Left lung (tissue), 10 donors: ENCODE data around the gene FNDC3B. TPM values are rescaled to one million over a fixed set of nuclear protein-coding genes. Genes with fewer than 3 reads are reported as not detected.
A peak's percentile ranks its signal among the peaks of the same experiment; 100 is the strongest.

Experiments
- ATAC-seq: fragments of 200-7000 bp; cut with Tn5 transposase; one replicate; pipeline ENCODE4 v1.9.1; 2020; ENCODE audit warnings: moderate library complexity
- DNase-seq, 4 donors: peaks; one replicate each; pipeline ENCODE4 v3.0.0-alpha.2; 2013 to 2020
- H3K27ac ChIP-seq, 2 donors: fragments of 200-600 bp; sonication (generic) in 1 of 2; one replicate each; pipeline versions ENCODE4 v1.5.0 to v1.8.0; 2020 to 2021
- H3K27me3 ChIP-seq, 2 donors: fragments of 200-600 bp; sonication (generic) in 1 of 2; one replicate each; pipeline versions ENCODE4 v1.5.0 to v1.8.0; 2020 to 2021
- H3K36me3 ChIP-seq, 2 donors: fragments of 200-600 bp; sonication (generic) in 1 of 2; one replicate each; pipeline versions ENCODE4 v1.5.0 to v1.8.0; 2020 to 2021
- H3K4me1 ChIP-seq, 2 donors: fragments of 200-600 bp; one replicate each; pipeline ENCODE4 v1.8.0; 2021
- H3K4me3 ChIP-seq, 2 donors: fragments of 200-600 bp; sonication (generic) in 1 of 2; one replicate each; pipeline versions ENCODE4 v1.5.0 to v1.8.0; 2020 to 2021; ENCODE audit warnings: mild to moderate bottlenecking in 1 of 2
- H3K9me3 ChIP-seq, 2 donors: fragments of 200-600 bp; sonication (generic) in 1 of 2; one replicate each; pipeline versions ENCODE4 v1.5.0 to v1.8.0; 2020 to 2021
- intact Hi-C, 2 donors: fragments of 100-400 bp; cut with DNase I; formaldehyde crosslinking; loops; one replicate each; pipeline versions ENCODE4 v1.11.2 to v1.14.2; 2022
- polyA plus RNA-seq, 6 donors: library from polyadenylated mRNA; unstranded; fragments of 120-200 nt; gene quantifications; one replicate each; pipeline ENCODE4 v1.2.1, GENCODE V29; 2013; ENCODE audit not compliant: insufficient read length in 6 of 6
- total RNA-seq, 2 donors: library from RNA; stranded (reverse); fragmentation: NEBNext Ultra II Directional; extraction: Animal tissue kit (Norgen Biotek cat#: 25700); gene quantifications; one replicate each; pipeline ENCODE4 v1.2.1, GENCODE V29; 2021
- TF ChIP-seq, protein P1 (sequence below), 2 donors: fragments of 200-600 bp; sonication (generic) in 1 of 2; IDR thresholded peaks; one replicate each; pipeline versions ENCODE4 v1.5.0 to v1.8.0; 2021; ENCODE audit warnings: antibody characterized with exemption in 2 of 2
- donor health status: DM: no; HTN: yes; CAD: no.
- donor health status: DM: no; HTN: no; CAD: no.

Gene FNDC3B
- total and polyA plus RNA-seq, 8 donors = 35.2 to 185 (median 42.3) TPM

DNA sequence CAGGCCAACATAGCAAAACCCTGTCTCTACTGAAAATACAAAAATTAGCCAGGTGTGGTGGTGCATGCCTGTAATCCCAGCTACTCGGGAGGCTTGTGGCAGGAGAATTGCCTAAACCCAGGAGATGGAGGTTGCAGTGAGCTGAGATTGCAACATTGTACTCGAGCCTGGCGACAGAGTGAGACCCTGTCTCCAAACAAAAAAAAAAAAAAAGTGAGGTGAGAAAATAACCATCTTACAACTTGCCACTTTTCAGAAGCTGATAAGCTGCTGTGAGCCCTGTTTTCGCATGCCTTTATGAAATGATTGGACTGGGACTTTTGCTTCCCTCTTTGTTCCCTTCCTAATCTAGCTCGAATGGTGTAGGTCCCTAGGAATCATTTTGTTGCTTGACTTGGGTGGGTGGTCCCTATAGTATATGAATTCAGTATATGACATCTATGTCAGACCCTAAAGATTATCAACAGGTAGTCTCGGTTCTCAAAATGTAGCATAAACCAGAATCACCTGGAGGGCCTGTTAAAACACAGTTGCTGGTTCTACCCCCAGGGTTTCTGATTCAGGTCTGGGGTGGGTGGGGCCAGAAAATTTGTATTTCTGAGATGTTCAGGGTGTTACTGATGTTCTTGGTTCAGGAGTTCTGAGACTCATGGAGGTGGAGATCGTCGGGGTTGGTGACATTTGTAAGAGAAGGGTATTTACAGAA lies 107.9 kb downstream of the FNDC3B start:
- no peak for DNase-seq

DNA sequence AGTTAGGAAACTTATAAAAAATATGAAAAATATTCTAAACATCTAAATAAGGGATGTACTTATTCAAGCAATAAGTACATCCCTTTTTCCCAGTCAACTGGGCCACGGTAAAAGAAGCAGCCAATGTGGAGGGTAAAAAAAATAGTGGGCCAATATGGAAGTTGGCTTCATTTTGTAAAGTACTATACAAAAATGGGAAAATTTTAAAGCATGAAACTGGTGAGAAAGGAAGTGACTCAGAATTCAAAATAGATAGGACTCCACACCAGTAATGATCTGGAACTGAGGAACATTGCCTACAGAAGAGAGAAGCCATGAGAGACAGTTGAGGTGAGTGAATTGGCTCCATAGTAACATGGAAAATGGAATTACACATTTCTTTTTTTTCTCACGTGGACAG lies 108.9 kb downstream of the FNDC3B start:
- intact Hi-C loops = no loop called here
- TF ChIP-seq, protein P1, sequence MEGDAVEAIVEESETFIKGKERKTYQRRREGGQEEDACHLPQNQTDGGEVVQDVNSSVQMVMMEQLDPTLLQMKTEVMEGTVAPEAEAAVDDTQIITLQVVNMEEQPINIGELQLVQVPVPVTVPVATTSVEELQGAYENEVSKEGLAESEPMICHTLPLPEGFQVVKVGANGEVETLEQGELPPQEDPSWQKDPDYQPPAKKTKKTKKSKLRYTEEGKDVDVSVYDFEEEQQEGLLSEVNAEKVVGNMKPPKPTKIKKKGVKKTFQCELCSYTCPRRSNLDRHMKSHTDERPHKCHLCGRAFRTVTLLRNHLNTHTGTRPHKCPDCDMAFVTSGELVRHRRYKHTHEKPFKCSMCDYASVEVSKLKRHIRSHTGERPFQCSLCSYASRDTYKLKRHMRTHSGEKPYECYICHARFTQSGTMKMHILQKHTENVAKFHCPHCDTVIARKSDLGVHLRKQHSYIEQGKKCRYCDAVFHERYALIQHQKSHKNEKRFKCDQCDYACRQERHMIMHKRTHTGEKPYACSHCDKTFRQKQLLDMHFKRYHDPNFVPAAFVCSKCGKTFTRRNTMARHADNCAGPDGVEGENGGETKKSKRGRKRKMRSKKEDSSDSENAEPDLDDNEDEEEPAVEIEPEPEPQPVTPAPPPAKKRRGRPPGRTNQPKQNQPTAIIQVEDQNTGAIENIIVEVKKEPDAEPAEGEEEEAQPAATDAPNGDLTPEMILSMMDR (IDR thresholded peaks at IDR 0.05) = no peak
- H3K4me1 ChIP-seq = peaks cover 22 to 88% of the 10 kb centered on the region in 2 donors
- H3K36me3 ChIP-seq = no peaks in the 10 kb centered on the region
- DNase-seq (no peak), ATAC-seq (no peak)
- peak overlapping the region in 1 of 2 donors; percentile 57 for H3K27ac ChIP-seq
- no peaks in the 10 kb centered on the region for H3K27me3 ChIP-seq
- H3K4me3 ChIP-seq = peak overlapping the region in 1 of 2 donors; percentile 8
- H3K9me3 ChIP-seq = no peaks in the 10 kb centered on the region

More for the DNA sequence above, 107.9 kb downstream of the FNDC3B start:
- intact Hi-C loops = no loop called here
- Histone ChIP-seq H3K4me1 (peaks cover 19 to 88% of the 10 kb centered on the region in 2 donors), H3K27ac (peak overlapping the region in 1 of 2 donors; percentile 23), H3K4me3 (no peak overlapping the region), H3K27me3 (no peaks in the 10 kb centered on the region), H3K9me3 (no peaks in the 10 kb centered on the region), H3K36me3 (no peaks in the 10 kb centered on the region)
- no peak for ATAC-seq
- TF ChIP-seq, protein P1 (IDR thresholded peaks at IDR 0.05) = no peak

DNA sequence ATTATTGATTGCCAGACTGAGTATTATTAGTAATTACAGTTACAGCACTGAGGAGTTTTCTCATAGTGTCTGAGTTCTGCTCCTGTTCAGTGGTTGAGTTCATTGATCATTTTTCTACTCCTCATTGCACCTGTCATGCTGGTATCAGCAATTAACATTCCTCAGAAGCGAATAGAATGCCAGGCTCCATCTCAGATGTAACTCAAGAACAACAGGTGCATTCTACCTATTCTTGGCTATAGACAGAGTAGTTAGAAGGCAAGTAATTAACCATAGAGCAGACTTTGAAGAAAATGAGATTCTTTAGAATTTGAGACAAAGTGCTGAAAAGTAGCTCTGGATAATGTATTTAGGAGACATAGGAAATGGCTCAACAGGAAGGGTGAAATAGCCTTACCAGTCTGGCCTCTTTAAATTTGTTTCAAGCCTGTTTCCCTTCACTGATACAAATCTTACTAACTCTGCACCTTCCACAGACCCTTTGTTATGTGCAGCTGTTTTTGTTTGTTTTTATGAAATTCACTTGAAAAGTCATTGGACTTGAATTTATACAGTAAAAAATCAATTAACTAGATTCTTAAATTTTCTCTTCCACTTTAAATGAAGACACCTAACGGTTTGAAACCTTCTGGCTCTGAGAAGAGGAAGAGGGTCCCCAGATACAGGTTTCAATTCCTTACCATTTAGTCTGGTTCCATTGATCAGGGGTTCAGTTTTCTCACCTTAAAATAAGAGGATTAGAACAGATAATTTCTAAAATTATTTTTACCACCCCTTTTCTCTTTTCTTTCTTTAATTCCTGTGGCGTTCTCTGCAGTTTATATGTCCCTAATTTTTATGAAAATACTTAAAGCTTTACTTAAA lies 109.6 kb downstream of the FNDC3B start:
- DNase-seq (no peak), ATAC-seq (no peak)
- Histone ChIP-seq H3K4me3 (peak overlapping the region in 1 of 2 donors; percentile 8), H3K9me3 (no peaks in the 10 kb centered on the region), H3K4me1 (peaks cover 29 to 88% of the 10 kb centered on the region in 2 donors), H3K36me3 (no peaks in the 10 kb centered on the region), H3K27ac (peak overlapping the region; percentile 5 to 57), H3K27me3 (no peaks in the 10 kb centered on the region)
- TF ChIP-seq, protein P1 (IDR thresholded peaks at IDR 0.05) = no peak
- intact Hi-C loops = no loop called here

DNA sequence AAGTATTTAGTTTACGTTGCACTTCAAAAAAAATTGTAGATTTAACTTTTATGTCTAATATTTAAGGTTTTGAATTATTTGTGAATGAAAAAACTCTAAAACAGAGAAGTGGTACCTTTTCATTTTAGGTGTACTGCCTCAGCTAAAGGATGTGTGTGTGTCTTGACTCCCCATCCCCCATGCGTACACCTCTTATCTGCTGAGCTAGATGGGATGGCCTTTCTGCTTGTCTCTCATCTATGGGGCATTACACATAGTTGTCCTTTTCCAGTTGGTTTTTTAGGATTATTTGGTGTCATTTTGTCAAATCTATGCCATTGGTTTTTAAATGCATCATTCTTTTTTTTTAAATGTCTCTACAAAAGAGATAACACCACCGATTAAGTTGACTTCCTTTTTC lies 110.9 kb downstream of the FNDC3B start:
- no peak for ATAC-seq
- TF ChIP-seq, protein P1 (IDR thresholded peaks at IDR 0.05) = no peak

More for the DNA sequence above, 110.9 kb downstream of the FNDC3B start:
- peaks cover 32 to 88% of the 10 kb centered on the region in 2 donors for H3K4me1 ChIP-seq
- intact Hi-C loops = no loop called here
- no peaks in the 10 kb centered on the region for H3K27me3 ChIP-seq
- H3K27ac ChIP-seq = peak overlapping the region in 1 of 2 donors; percentile 57
- H3K9me3 ChIP-seq = no peaks in the 10 kb centered on the region
- no peak for DNase-seq
- H3K36me3 ChIP-seq = no peaks in the 10 kb centered on the region
- peak overlapping the region in 1 of 2 donors; percentile 12 for H3K4me3 ChIP-seq
